ENCODE results near the gene CLCA2.

DNA sequence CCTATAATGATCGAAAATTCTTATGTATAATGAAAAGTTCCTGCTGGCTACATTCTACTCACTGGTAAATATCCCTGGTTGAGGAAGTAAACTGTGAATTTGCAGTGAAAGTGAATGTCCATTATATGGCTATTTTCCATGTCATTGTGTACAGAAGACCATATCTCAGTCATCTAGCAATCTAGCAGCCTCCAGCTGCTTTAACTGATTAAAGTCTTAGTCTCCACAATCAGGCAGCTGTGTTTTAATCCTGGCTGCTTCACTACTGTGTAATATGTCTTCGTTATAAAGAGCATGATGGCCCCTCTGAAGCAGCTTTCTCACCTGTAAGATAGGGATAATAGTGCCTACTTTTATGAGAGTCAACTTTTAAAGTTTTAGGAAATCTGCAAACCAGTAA lies 11.4 kb downstream of the CLCA2 start:
- TF ChIP-seq, protein P1, sequence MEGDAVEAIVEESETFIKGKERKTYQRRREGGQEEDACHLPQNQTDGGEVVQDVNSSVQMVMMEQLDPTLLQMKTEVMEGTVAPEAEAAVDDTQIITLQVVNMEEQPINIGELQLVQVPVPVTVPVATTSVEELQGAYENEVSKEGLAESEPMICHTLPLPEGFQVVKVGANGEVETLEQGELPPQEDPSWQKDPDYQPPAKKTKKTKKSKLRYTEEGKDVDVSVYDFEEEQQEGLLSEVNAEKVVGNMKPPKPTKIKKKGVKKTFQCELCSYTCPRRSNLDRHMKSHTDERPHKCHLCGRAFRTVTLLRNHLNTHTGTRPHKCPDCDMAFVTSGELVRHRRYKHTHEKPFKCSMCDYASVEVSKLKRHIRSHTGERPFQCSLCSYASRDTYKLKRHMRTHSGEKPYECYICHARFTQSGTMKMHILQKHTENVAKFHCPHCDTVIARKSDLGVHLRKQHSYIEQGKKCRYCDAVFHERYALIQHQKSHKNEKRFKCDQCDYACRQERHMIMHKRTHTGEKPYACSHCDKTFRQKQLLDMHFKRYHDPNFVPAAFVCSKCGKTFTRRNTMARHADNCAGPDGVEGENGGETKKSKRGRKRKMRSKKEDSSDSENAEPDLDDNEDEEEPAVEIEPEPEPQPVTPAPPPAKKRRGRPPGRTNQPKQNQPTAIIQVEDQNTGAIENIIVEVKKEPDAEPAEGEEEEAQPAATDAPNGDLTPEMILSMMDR (IDR thresholded peaks at IDR 0.05), result no peak
- TF ChIP-seq POLR2A (IDR thresholded peaks at IDR 0.05), result no peak

Measured in esophagus squamous epithelium (tissue), 4 donors.